Endothelial cell (in vitro differentiated cells): ENCODE data around the gene EIF2B1. TPM values are rescaled to one million over a fixed set of nuclear protein-coding genes. Genes with fewer than 3 reads are reported as not detected.
"Not testable (repeated sequence)": the region's sequence is repeated elsewhere in the genome, so short reads cannot be mapped to it uniquely, and the experiment has no call there.

ENCODE experiments used
- DNase-seq: peaks from one replicate; pipeline ENCODE4 v3.0.0; 2021; ENCODE audit warnings: low spot score
- H3K27ac Mint-ChIP-seq: one replicate; pipeline ENCODE4 v1.8.0; 2021; ENCODE audit warnings: mixed read lengths, inconsistent platforms; ENCODE audit not compliant: unreplicated experiment
- H3K27me3 Mint-ChIP-seq: one replicate; pipeline ENCODE4 v1.8.0; 2021; ENCODE audit warnings: mild to moderate bottlenecking, moderate library complexity, mixed read lengths, inconsistent platforms; ENCODE audit not compliant: unreplicated experiment
- H3K36me3 Mint-ChIP-seq: one replicate; pipeline ENCODE4 v1.8.0; 2021; ENCODE audit warnings: mild to moderate bottlenecking, low read depth, mixed read lengths, inconsistent platforms; ENCODE audit not compliant: unreplicated experiment
- H3K4me1 Mint-ChIP-seq: one replicate; pipeline ENCODE4 v1.8.0; 2021; ENCODE audit warnings: mild to moderate bottlenecking, mixed read lengths, inconsistent platforms; ENCODE audit not compliant: unreplicated experiment
- H3K4me3 Mint-ChIP-seq: one replicate; pipeline ENCODE4 v1.8.0; 2021; ENCODE audit warnings: mild to moderate bottlenecking, mixed read lengths, inconsistent platforms; ENCODE audit not compliant: unreplicated experiment
- H3K9me3 Mint-ChIP-seq: one replicate; pipeline ENCODE4 v1.8.0; 2021; ENCODE audit warnings: mixed read lengths, inconsistent platforms; ENCODE audit not compliant: unreplicated experiment
- CTCF ChIP-seq: fragments of 200-600 bp; sonication (generic); IDR thresholded peaks from one replicate; pipeline ENCODE4 v1.5.0; 2021; ENCODE audit warnings: antibody characterized with exemption; ENCODE audit not compliant: unreplicated experiment
- total RNA-seq: library from RNA; stranded (reverse); fragmentation: NEBNext Ultra II Directional; extraction: Animal tissue kit (Norgen Biotek cat#: 25700); gene quantifications from one replicate; pipeline ENCODE4 v1.2.1, GENCODE V29; 2021; ENCODE audit not compliant: unreplicated experiment

Gene EIF2B1
- total RNA-seq, 1 donor from 2014 or later = 52.0 TPM

- Mint-ChIP-seq H3K4me1 (peaks cover under 1% of the 10 kb centered on the region), H3K27me3 (peaks cover 3% of the 10 kb centered on the region), H3K9me3 (no peaks in the 10 kb centered on the region), H3K36me3 (peaks cover 20% of the 10 kb centered on the region), H3K4me3 (no peak overlapping the region), H3K27ac (no peak overlapping the region)
- no peak for TF ChIP-seq CTCF
- DNase-seq = no peak
These were observed 37.8 kb downstream of the EIF2B1 start for GRCh38 chr12:123595729-123596128.

- H3K27ac Mint-ChIP-seq = no peak overlapping the region
- peak overlapping the region; percentile 48 for H3K4me3 Mint-ChIP-seq
- no peak for DNase-seq
These were observed 41.6 kb downstream of the EIF2B1 start for GRCh38 chr12:123591702-123592481.

GRCh38 chr12:123580772-123581171, 52.7 kb downstream of the EIF2B1 start:
- H3K4me1 Mint-ChIP-seq = peaks cover 12% of the 10 kb centered on the region
- DNase-seq = no peak
- H3K27me3 Mint-ChIP-seq = peaks cover 2% of the 10 kb centered on the region
- no peaks in the 10 kb centered on the region for H3K36me3 Mint-ChIP-seq
- no peak for TF ChIP-seq CTCF
- H3K9me3 Mint-ChIP-seq = no peaks in the 10 kb centered on the region
- H3K4me3 Mint-ChIP-seq = no peak overlapping the region
- peak overlapping the region; percentile 45 for H3K27ac Mint-ChIP-seq

More at GRCh38 chr12:123591702-123592481, 41.6 kb downstream of the EIF2B1 start:
- Mint-ChIP-seq H3K27me3 (no peaks in the 10 kb centered on the region), H3K36me3 (peaks cover 25% of the 10 kb centered on the region), H3K9me3 (no peaks in the 10 kb centered on the region), H3K4me1 (peaks cover 3% of the 10 kb centered on the region)
- no peak for TF ChIP-seq CTCF

GRCh38 chr12:123578829-123579228, 54.7 kb downstream of the EIF2B1 start:
- not testable (repeated sequence) for H3K4me3 Mint-ChIP-seq, H3K9me3 Mint-ChIP-seq, H3K4me1 Mint-ChIP-seq, H3K27ac Mint-ChIP-seq, DNase-seq, H3K36me3 Mint-ChIP-seq, H3K27me3 Mint-ChIP-seq

- no peak overlapping the region for H3K4me3 Mint-ChIP-seq
- no peaks in the 10 kb centered on the region for H3K27me3 Mint-ChIP-seq
- DNase-seq = no peak
- no peaks in the 10 kb centered on the region for H3K9me3 Mint-ChIP-seq
- peaks cover 7% of the 10 kb centered on the region for H3K4me1 Mint-ChIP-seq
- no peaks in the 10 kb centered on the region for H3K36me3 Mint-ChIP-seq
- TF ChIP-seq CTCF = no peak
- H3K27ac Mint-ChIP-seq = no peak overlapping the region
These were observed 55.2 kb downstream of the EIF2B1 start for GRCh38 chr12:123578243-123578642.
